Measurements from ENCODE around the gene ZNF677.
"Not testable (repeated sequence)": the region's sequence is repeated elsewhere in the genome, so short reads cannot be mapped to it uniquely, and the experiment has no call there.

- TF ChIP-seq CTCF, POLR2AphosphoS5 (IDR thresholded peaks at IDR 0.05): not testable (repeated sequence)
Observed at GRCh38 chr19:53211554-53211953, 43.1 kb downstream of the ZNF677 start.
